Vagina (tissue), 2 donors: Measurements from ENCODE around the gene TALDO1. TPM values are rescaled to one million over a fixed set of nuclear protein-coding genes. Genes with fewer than 3 reads are reported as not detected.

Experiments used
- DNase-seq, 2 donors: peaks; one replicate each; pipeline ENCODE4 v3.0.0-alpha.2; 2017; ENCODE audit errors: extremely low spot score in 2 of 2
- H3K27ac ChIP-seq: fragments of 200-600 bp; sonication (generic); one replicate; pipeline ENCODE4 v1.5.1; 2019
- H3K27me3 ChIP-seq: fragments of 200-600 bp; sonication (generic); one replicate; pipeline ENCODE4 v1.5.1; 2019
- H3K36me3 ChIP-seq, 2 donors: fragments of 200-600 bp; sonication (generic); one replicate each; pipeline ENCODE4 v1.5.1; 2017 to 2019
- H3K4me1 ChIP-seq: fragments of 200-600 bp; sonication (generic); one replicate; pipeline ENCODE4 v1.5.1; 2019
- H3K4me3 ChIP-seq, 2 donors: fragments of 200-600 bp; sonication (generic); 1 replicate in 1 of 2; 2 replicates in 1 of 2; pipeline ENCODE4 v1.5.1; 2016 to 2019
- H3K9me3 ChIP-seq: fragments of 200-600 bp; sonication (generic); one replicate; pipeline ENCODE4 v1.5.1; 2019
- CTCF ChIP-seq, 3 experiments: fragments of 450-650 bp in 2 of 3; fragments of 200-600 bp in 1 of 3; sonication (generic) in 1 of 3; IDR thresholded peaks; one replicate each; pipeline ENCODE4 v1.5.1; 2017 to 2019; ENCODE audit warnings: antibody characterized with exemption in 3 of 3, mild to moderate bottlenecking in 2 of 3, moderate library complexity in 2 of 3
- POLR2A ChIP-seq, 2 donors: fragments of 450-650 bp; IDR thresholded peaks; one replicate each; pipeline ENCODE4 v1.6.1; 2017; ENCODE audit warnings: antibody characterized with exemption in 2 of 2, mild to moderate bottlenecking in 2 of 2, moderate library complexity in 2 of 2
- POLR2AphosphoS5 ChIP-seq, 2 donors: sonication (generic); formaldehyde crosslinking; IDR thresholded peaks; one replicate each; pipeline ENCODE4 v1.9.0; 2017; ENCODE audit warnings: antibody characterized with exemption in 2 of 2, mild to moderate bottlenecking in 2 of 2, low read depth in 1 of 2; ENCODE audit not compliant: insufficient read depth in 1 of 2
- intact Hi-C: fragments of 100-400 bp; cut with DNase I; formaldehyde crosslinking; loops from one replicate; pipeline ENCODE4 v1.15.1; 2023
- total RNA-seq: library from RNA; depleted of rRNA; stranded (reverse); fragments of >200 nt; gene quantifications from one replicate; pipeline ENCODE4 v1.2.3, GENCODE V29; 2016

The TALDO1 gene
- total RNA-seq, 1 donor from 2014 or later = 158 TPM

DNA sequence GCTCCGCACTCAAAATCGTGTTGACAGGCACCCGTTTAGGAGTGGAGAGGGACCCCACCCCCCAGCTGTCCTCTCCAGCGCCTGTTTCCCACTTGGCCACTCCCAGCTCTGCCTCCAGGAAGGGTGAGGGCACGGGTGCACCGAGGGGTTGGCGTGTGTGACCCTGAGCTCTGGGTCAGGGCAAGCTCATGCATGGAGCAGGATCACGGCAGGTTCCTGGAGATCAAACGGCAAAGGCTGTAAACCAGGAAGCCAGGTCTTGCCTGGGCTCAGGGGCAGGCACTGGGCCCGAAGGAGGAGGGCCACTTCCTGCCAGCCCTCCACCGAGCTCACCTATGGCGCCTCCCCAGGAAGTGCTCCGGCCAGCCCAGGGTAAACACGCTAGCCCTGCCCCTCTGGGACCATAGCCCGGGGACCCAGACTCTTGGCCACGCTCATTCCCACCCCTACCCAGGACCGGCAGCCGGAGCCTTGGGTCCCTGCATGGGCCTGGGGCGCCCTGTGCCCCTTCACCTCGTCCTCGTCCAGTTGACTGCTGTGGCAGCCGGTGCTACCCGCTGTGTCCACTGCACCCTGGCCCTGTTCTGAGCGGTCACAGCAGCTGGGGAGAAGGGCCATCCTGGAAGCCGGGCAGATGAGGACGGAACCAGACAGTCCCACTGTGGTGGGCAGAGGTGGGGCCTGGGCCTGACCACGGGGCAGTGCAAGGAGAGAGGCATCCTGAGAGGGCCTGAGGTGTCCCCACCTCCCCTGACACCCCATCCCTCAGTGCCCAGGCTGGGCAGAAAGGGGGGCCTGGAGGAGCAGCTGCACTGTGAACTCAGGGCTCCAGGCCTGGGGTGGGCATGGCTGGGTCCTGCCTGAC is 42.3 kb upstream of the TALDO1 start:
- peak overlapping the region; percentile 56 to 74 for H3K4me3 ChIP-seq
- intact Hi-C loops = no loop called here
- DNase-seq = no peak
- H3K4me1 ChIP-seq = peaks cover 50% of the 10 kb centered on the region
- H3K27me3 ChIP-seq = no peaks in the 10 kb centered on the region
- no peaks in the 10 kb centered on the region for H3K9me3 ChIP-seq
- peak overlapping the region; percentile 92 for H3K27ac ChIP-seq
- TF ChIP-seq CTCF (IDR thresholded peaks at IDR 0.05) (no peak), POLR2AphosphoS5 (IDR thresholded peaks at IDR 0.05; ENCODE audit: insufficient read depth in 1 of 2, low read depth in 1 of 2) (peak in 1 of 2 donors; percentile 43), POLR2A (IDR thresholded peaks at IDR 0.05) (no peak)
- no peaks in the 10 kb centered on the region for H3K36me3 ChIP-seq

DNA sequence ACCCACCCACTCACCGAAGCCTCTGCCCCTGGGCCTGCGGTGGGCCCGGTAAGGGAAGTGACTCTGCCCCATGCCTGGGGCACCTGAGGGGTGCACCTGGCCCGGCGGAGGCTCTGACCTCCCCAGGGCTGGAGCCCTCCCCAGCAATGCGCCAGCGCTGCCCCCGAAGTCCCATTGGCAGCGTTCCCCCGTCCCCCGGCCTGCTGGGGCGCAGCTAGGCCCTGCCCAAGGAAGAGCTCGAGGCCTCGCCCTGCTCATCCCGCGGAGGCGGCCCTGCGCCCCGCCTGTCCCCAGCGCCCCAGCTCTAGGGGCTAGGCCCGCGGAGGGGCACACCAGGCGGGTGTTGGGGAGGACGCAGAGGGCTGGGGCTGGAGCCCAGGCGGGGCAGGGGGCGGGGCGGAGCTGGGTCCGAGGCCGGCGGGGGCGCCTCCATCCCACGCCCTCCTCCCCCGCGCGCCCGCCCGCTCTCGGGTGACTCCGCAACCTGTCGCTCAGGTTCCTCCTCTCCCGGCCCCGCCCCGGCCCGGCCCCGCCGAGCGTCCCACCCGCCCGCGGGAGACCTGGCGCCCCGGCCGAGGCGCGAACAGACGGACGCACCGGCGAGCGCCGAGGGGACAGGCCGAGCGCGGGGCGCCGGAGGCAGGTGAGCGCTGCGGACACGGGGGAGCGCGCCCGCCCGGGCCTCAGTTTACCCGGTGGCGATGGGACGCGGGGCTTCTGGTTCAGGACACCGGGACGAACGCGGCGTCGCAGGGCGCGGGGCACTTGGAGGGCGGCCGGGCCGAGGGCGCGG is 41.4 kb upstream of the TALDO1 start, which contains the start of gene EPS8L2:
EPS8L2 (plus strand) TSS at position 586 of the 793 bp plus-strand sequence. CDS start 3,177 bp downstream, outside the sequence.
- H3K4me3 ChIP-seq = peak within 1 kb of the TSS; percentile 56 to 74
- no peaks in the 10 kb centered on the region for H3K36me3 ChIP-seq
- no peak for DNase-seq
- intact Hi-C loops = no loop called here
- H3K4me1 ChIP-seq = peaks cover 54% of the 10 kb centered on the region
- no peaks in the 10 kb centered on the region for H3K27me3 ChIP-seq
- TF ChIP-seq CTCF (IDR thresholded peaks at IDR 0.05) (no peak), POLR2A (IDR thresholded peaks at IDR 0.05) (no peak)
- no peaks in the 10 kb centered on the region for H3K9me3 ChIP-seq
- peak within 1 kb of the TSS; percentile 92 for H3K27ac ChIP-seq

DNA sequence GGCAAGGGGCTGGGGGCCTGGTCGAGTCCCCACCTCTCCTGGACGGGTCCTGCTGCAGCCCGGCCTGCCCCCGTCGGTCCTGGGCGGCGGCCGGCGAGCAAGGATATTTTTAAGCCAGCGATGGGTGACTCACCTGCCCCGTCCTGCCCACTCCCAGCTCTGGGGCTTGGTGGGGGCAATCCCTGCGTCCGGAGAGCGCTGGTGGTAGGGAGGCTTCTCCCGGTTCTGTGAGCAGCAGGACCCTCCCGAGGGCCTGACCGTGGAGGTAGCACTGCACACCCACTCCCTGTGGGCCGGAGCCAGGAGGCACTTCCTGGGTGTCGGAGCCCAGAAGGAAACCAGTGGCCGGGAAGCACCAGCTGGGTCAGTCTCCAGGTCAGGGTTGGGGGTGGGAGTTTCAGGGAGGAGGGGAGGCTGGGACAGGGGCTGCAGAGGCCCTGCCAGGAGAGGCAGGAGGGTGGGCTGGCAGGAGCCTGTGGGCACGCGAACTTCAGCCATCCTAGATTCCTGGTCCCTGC is 40.8 kb upstream of the TALDO1 start:
- no peak for DNase-seq
- Histone ChIP-seq H3K27me3 (no peaks in the 10 kb centered on the region), H3K9me3 (no peaks in the 10 kb centered on the region), H3K4me1 (peaks cover 54% of the 10 kb centered on the region), H3K4me3 (peak overlapping the region; percentile 56 to 74), H3K36me3 (no peaks in the 10 kb centered on the region), H3K27ac (peak overlapping the region; percentile 92)
- no peak for TF ChIP-seq POLR2AphosphoS5 (IDR thresholded peaks at IDR 0.05; ENCODE audit: insufficient read depth in 1 of 2, low read depth in 1 of 2)
- TF ChIP-seq CTCF (IDR thresholded peaks at IDR 0.05) = no peak
- no peak for TF ChIP-seq POLR2A (IDR thresholded peaks at IDR 0.05)
- intact Hi-C loops = no loop called here

- Histone ChIP-seq H3K27me3 (no peaks in the 10 kb centered on the region), H3K4me3 (peak overlapping the region; percentile 56 to 74), H3K36me3 (no peaks in the 10 kb centered on the region), H3K9me3 (no peaks in the 10 kb centered on the region), H3K4me1 (peaks cover 54% of the 10 kb centered on the region), H3K27ac (peak overlapping the region; percentile 92)
- intact Hi-C loops = no loop called here
- no peak for TF ChIP-seq CTCF (IDR thresholded peaks at IDR 0.05)
- TF ChIP-seq POLR2A (IDR thresholded peaks at IDR 0.05) = peak in 1 of 2 donors; percentile 10
- peak in 1 of 2 donors; percentile 60 for TF ChIP-seq POLR2AphosphoS5 (IDR thresholded peaks at IDR 0.05; ENCODE audit: insufficient read depth in 1 of 2, low read depth in 1 of 2)
- DNase-seq = no peak
Observed at GRCh38 chr11:706957-707816, 40.1 kb upstream of the TALDO1 start.
